Neural cell (in vitro differentiated cells): Measurements from ENCODE around the gene FEM1B.

ENCODE experiments used
- CTCF ChIP-seq: fragments of 450-650 bp; IDR thresholded peaks from 2 replicates; pipeline ENCODE4 v1.5.1; 2014; ENCODE audit warnings: antibody characterized with exemption, mild to moderate bottlenecking, moderate library complexity; ENCODE audit not compliant: poor library complexity, severe bottlenecking
- TAF1 ChIP-seq: IDR thresholded peaks from 2 replicates; pipeline ENCODE4 v1.6.1; 2012; ENCODE audit warnings: low read depth

DNA sequence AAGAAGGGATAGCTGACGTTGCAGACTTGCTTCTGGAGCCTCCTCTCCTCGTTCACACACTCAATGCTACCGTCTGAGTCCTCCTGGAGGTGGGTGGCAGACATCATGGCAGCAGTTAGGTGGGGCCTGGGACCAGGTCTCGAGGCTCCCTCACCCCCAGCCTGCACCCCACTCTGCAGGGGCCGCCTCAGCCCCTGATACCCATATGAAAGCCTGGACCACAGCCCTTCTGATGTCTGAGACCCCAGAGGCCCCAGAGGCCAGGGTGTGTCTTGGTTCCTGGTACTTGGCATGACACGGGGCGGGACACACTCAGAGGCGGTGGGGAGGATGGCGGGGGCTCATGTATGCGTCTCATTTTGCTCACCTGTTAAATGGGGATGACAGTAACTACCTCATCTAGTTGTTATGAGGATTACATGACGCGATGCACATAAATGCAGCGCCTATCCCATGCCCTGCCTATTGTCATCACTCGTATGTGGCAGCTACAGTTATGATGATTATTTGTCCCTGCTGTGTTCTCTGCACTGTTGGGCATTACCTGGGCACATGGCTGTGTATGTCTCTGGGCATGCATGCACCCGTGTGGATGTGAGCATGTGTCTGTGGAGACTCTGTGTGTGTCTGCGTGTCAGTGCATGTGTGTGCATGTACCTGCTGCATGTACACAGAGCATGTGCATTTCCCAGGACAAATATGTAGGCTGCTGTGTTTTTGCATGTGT is 39.9 kb downstream of the FEM1B start:
- TF ChIP-seq CTCF: no peak
- TF ChIP-seq TAF1: no peak
